HepG2 (cell line): ENCODE data around the gene LRRN4CL. TPM values are rescaled to one million over a fixed set of nuclear protein-coding genes. Genes with fewer than 3 reads are reported as not detected.

Source experiments
- ATAC-seq: fragments of 200-7000 bp; cut with Tn5 transposase; 3 replicates; pipeline ENCODE4 v1.9.1; 2020; ENCODE audit warnings: mild to moderate bottlenecking, moderate library complexity
- BruUV-seq: library from RNA; stranded (reverse); fragments of 400-500 nt; replicated peaks from 2 replicates; lab custom pipeline; 2021; lab: Mats Ljungman, UMichigan
- CTCF ChIA-PET: fragments of 300-600 bp; formaldehyde crosslinking; extraction: SDS; loops from one replicate; lab custom pipeline; 2021; ENCODE audit warnings: low total read pairs, inconsistent platforms, low intra/inter-chr PET ratio; lab: Yijun Ruan, JAX
- POLR2A ChIA-PET: fragments of 350-600 bp; sonication (Branson Sonifier 250); formaldehyde crosslinking; loops from one replicate; lab custom pipeline; 2020; ENCODE audit warnings: antibody characterized with exemption, inconsistent platforms; lab: Yijun Ruan, JAX
- DNase-seq: peaks from one replicate; pipeline ENCODE4 v3.0.0-alpha.2; 2015; ENCODE audit warnings: low spot score
- FAIRE-seq: peaks from 3 replicates; lab custom pipeline; 2011; peaks lifted over from hg19 to GRCh38; lab: Jason Lieb, UNC
- H2AFZ ChIP-seq: one replicate; pipeline ENCODE4 v1.6.1; 2011; ENCODE audit warnings: low read length, inconsistent platforms
- H3K27ac ChIP-seq: fragments of 300-600 bp; 3 replicates; pipeline ENCODE4 v1.8.0; 2011; ENCODE audit warnings: mixed run types, mild to moderate bottlenecking, mixed read lengths, low read length, inconsistent platforms; ENCODE audit not compliant: insufficient read depth; ENCODE audit errors: extremely low read length
- H3K27me3 ChIP-seq, 2 experiments: fragments of 200-600 bp in 1 of 2; 2 replicates in 1 of 2; 3 replicates in 1 of 2; pipeline versions ENCODE4 v1.6.0 to v1.8.0; 2011; ENCODE audit warnings: low read length in 2 of 2, mild to moderate bottlenecking in 2 of 2, moderate library complexity in 2 of 2, inconsistent platforms in 1 of 2; ENCODE audit not compliant: insufficient read depth in 2 of 2, control insufficient read depth in 1 of 2
- H3K36me3 ChIP-seq, 2 experiments: fragments of 200-600 bp in 1 of 2; replicated peaks in 1 of 2; 2 replicates in 1 of 2; 3 replicates in 1 of 2; pipeline versions ENCODE4 v1.5.1 to v1.8.0; 2011; ENCODE audit warnings: low read length in 2 of 2, inconsistent platforms in 1 of 2; ENCODE audit not compliant: insufficient read depth in 2 of 2, control insufficient read depth in 1 of 2
- H3K4me1 ChIP-seq: 2 replicates; pipeline ENCODE4 v1.5.1; 2012; ENCODE audit warnings: low read length, inconsistent platforms; ENCODE audit not compliant: insufficient read depth
- H3K4me2 ChIP-seq: 2 replicates; pipeline ENCODE4 v1.6.0; 2011; ENCODE audit warnings: low read depth, low read length, inconsistent platforms
- H3K4me3 ChIP-seq, 3 experiments: fragments of 200-600 bp in 1 of 3; sonication (generic), shearing (Covaris generic) in 1 of 3; replicated peaks in 1 of 3; 2 replicates each; pipeline ENCODE4 v1.5.1; 2011 to 2016; ENCODE audit warnings: low read length in 3 of 3, inconsistent platforms in 2 of 3, low read depth in 2 of 3, mild to moderate bottlenecking in 2 of 3, control low read depth in 1 of 3, mixed read lengths in 1 of 3; ENCODE audit not compliant: insufficient read depth in 1 of 3
- H3K79me2 ChIP-seq: one replicate; pipeline ENCODE4 v1.6.1; 2011; ENCODE audit warnings: low read length, inconsistent platforms; ENCODE audit not compliant: insufficient read depth
- H3K9ac ChIP-seq: 2 replicates; pipeline ENCODE4 v1.6.0; 2011; ENCODE audit warnings: mild to moderate bottlenecking, low read depth, low read length, inconsistent platforms; ENCODE audit not compliant: insufficient read depth
- H3K9me3 ChIP-seq: 2 replicates; pipeline ENCODE4 v1.5.1; 2012; ENCODE audit warnings: mild to moderate bottlenecking, low read length
- H4K20me1 ChIP-seq: 2 replicates; pipeline ENCODE4 v1.6.0; 2011; ENCODE audit warnings: inconsistent platforms, mild to moderate bottlenecking, low read length, moderate library complexity; ENCODE audit not compliant: insufficient read depth
- CENPT ChIP-seq: sonication (generic); formaldehyde crosslinking; IDR thresholded peaks from 2 replicates; pipeline ENCODE4 v1.8.0; 2022; ENCODE audit warnings: low read depth, mild to moderate bottlenecking, moderate library complexity, missing genetic modification reagents
- E2F1 ChIP-seq: sonication (generic); formaldehyde crosslinking; IDR thresholded peaks from 2 replicates; pipeline ENCODE4 v1.5.0; 2020; ENCODE audit warnings: missing genetic modification reagents
- GPBP1L1 ChIP-seq: sonication (generic); formaldehyde crosslinking; IDR thresholded peaks from 2 replicates; pipeline ENCODE4 v1.5.0; 2020; ENCODE audit warnings: mild to moderate bottlenecking, missing genetic modification reagents
- MIER2 ChIP-seq: IDR thresholded peaks from 2 replicates; pipeline ENCODE4 v1.6.1; 2016; ENCODE audit warnings: missing biosample characterization, missing genetic modification reagents
- MXI1 ChIP-seq: IDR thresholded peaks from 3 replicates; pipeline ENCODE4 v1.6.1; 2012; ENCODE audit warnings: low read depth, low read length, inconsistent platforms, borderline replicate concordance
- MYPOP ChIP-seq: sonication (generic); formaldehyde crosslinking; IDR thresholded peaks from 2 replicates; pipeline ENCODE4 v1.8.1; 2023; ENCODE audit warnings: mild to moderate bottlenecking, moderate library complexity, missing genetic modification reagents
- RELA ChIP-seq: sonication (generic); formaldehyde crosslinking; IDR thresholded peaks from 2 replicates; pipeline ENCODE4 v1.4.0; 2020; ENCODE audit warnings: missing genetic modification reagents
- SSRP1 ChIP-seq: IDR thresholded peaks from 2 replicates; pipeline ENCODE4 v1.6.1; 2016; ENCODE audit warnings: control low read depth
- ZBTB25 ChIP-seq: IDR thresholded peaks from 2 replicates; pipeline ENCODE4 v1.6.1; 2018; ENCODE audit warnings: missing genetic modification reagents
- ZFP37 ChIP-seq: sonication (generic); formaldehyde crosslinking; IDR thresholded peaks from 2 replicates; pipeline ENCODE4 v1.4.0; 2020; ENCODE audit warnings: missing genetic modification reagents, borderline replicate concordance
- ZNF180 ChIP-seq: sonication (generic); formaldehyde crosslinking; IDR thresholded peaks from 2 replicates; pipeline ENCODE4 v1.4.0; 2020; ENCODE audit warnings: low read depth, missing genetic modification reagents, borderline replicate concordance
- ZNF263 ChIP-seq: sonication (generic); formaldehyde crosslinking; IDR thresholded peaks from 2 replicates; pipeline ENCODE4 v1.4.0; 2020; ENCODE audit warnings: missing genetic modification reagents
- ZNF362 ChIP-seq: sonication (generic); formaldehyde crosslinking; IDR thresholded peaks from 2 replicates; pipeline ENCODE4 v1.4.0; 2020; ENCODE audit warnings: missing genetic modification reagents, mild to moderate bottlenecking, borderline replicate concordance
- ZNF777 ChIP-seq: sonication (generic); formaldehyde crosslinking; IDR thresholded peaks from 2 replicates; pipeline ENCODE4 v1.4.0; 2020; ENCODE audit warnings: missing genetic modification reagents
- ZNF879 ChIP-seq: sonication (generic); formaldehyde crosslinking; IDR thresholded peaks from 2 replicates; pipeline ENCODE4 v1.8.1; 2023; ENCODE audit warnings: missing genetic modification reagents
- ZSCAN9 ChIP-seq: IDR thresholded peaks from 2 replicates; pipeline ENCODE4 v1.6.1; 2016; ENCODE audit warnings: borderline replicate concordance
- WGBS: methylation state at CpG from one replicate; pipeline ENCODE4 v1.1.6; 2017; ENCODE audit warnings: low lambda C conversion rate; 5-methylcytosine and 5-hydroxymethylcytosine counted together
- in situ Hi-C: cut with HindIII; loops from 2 replicates; pipeline ENCODE4 v1.10.0; 2017; ENCODE audit warnings: low pct_unique_long_range_greater_than_20kb; ENCODE audit not compliant: extremely low pct_ligation_motif_present
- intact Hi-C: fragments of 100-400 bp; cut with micrococcal nuclease; formaldehyde crosslinking; loops from one replicate; pipeline ENCODE4 v1.10.0; 2022; ENCODE audit not compliant: unreplicated experiment
- polyA plus RNA-seq, 8 experiments: library from polyadenylated mRNA; depleted of rRNA in 3 of 8; stranded (reverse) in 7 of 8; unstranded in 1 of 8; fragments of >200 nt; fragmentation: Illumina TruSeq in 4 of 8; extraction: Trizol in 4 of 8; gene quantifications; 2 replicates each; pipeline versions ENCODE4 v1.2.1 to v1.2.3, GENCODE V29; 2011 to 2016; ENCODE audit warnings: low read depth in 4 of 8, missing spikeins in 1 of 8, mixed read lengths in 1 of 8; ENCODE audit not compliant: insufficient read depth in 1 of 8
- total RNA-seq, 5 experiments: library from RNA; depleted of rRNA; stranded (reverse); fragments of >200 nt; fragmentation: Illumina TruSeq; extraction: Trizol; gene quantifications; 2 replicates each; pipeline ENCODE4 v1.2.3, GENCODE V29; 2016; ENCODE audit warnings: low read depth in 1 of 5

LRRN4CL gene
- total and polyA plus RNA-seq, 2 of the 13 experiments (the other 11 are each of a cell fraction or from before 2014, with no cell fraction given) = 0.11 TPM; not detected in 1

- intact Hi-C loops = no loop called here
- no peak for TF ChIP-seq E2F1 (CRISPR knock-in tag)
- TF ChIP-seq ZBTB25 (CRISPR knock-in tag) = no peak
- no peak for TF ChIP-seq ZNF263 (CRISPR knock-in tag)
- no peak for TF ChIP-seq ZNF879 (CRISPR knock-in tag)
- no peak for TF ChIP-seq ZNF777 (CRISPR knock-in tag)
- TF ChIP-seq GPBP1L1 (CRISPR knock-in tag) = no peak
- no peak for TF ChIP-seq CENPT (CRISPR knock-in tag)
- no peak for TF ChIP-seq ZNF362
- TF ChIP-seq RELA (CRISPR knock-in tag) = no peak
- TF ChIP-seq MIER2 (CRISPR knock-in tag) = no peak
- no peak for TF ChIP-seq ZNF180 (CRISPR knock-in tag)
- TF ChIP-seq ZFP37 (CRISPR knock-in tag) = no peak
- TF ChIP-seq MXI1 = no peak
- TF ChIP-seq MYPOP (CRISPR knock-in tag) = no peak
- no peak for TF ChIP-seq SSRP1 (CRISPR knock-in tag)
- no peak for TF ChIP-seq ZSCAN9
Observed at GRCh38 chr11:62719302-62719978, 30.1 kb upstream of the LRRN4CL start.

More at GRCh38 chr11:62719302-62719978, 30.1 kb upstream of the LRRN4CL start:
- in situ Hi-C loops = no loop called here
- BruUV-seq = no TSS peak
- H3K36me3 ChIP-seq = peaks cover 29 to 94% of the 10 kb centered on the region in 2 experiments
- H3K4me2 ChIP-seq = no peak overlapping the region
- no peak overlapping the region for H2AFZ ChIP-seq
- ChIA-PET POLR2A (interaction anchor here (1.3 kb wide), 1 partner anchor 136 kb away, joined by 3 read pairs; no protein-coding TSS in a partner anchor), CTCF (no interaction called here)
- H3K27me3 ChIP-seq = no peaks in the 10 kb centered on the region
- no peak for FAIRE-seq
- 100% methylated on average over 2 of the region's 2 CpGs for WGBS
- H4K20me1 ChIP-seq = peaks cover 8% of the 10 kb centered on the region
- no peak overlapping the region for H3K27ac ChIP-seq
- ATAC-seq = no peak
- H3K4me3 ChIP-seq = no peak overlapping the region
- no peak for DNase-seq
- H3K4me1 ChIP-seq = peaks cover 31% of the 10 kb centered on the region
- peaks cover 46% of the 10 kb centered on the region for H3K79me2 ChIP-seq
- no peaks in the 10 kb centered on the region for H3K9me3 ChIP-seq
- H3K9ac ChIP-seq = no peak overlapping the region
